ENCODE results near the gene SNX24.
A peak's percentile ranks its signal among the peaks of the same experiment; 100 is the strongest.

Gene SNX24

GRCh38 chr5:123007754-123008153 is 162.3 kb downstream of the SNX24 start:
- TF ChIP-seq CTCF (IDR thresholded peaks at IDR 0.05; ENCODE audit: control extremely low read depth, extremely low read depth, low read depth, missing control alignments) = no peak
- ChIA-PET POLR2A (no interaction called here), CTCF (interaction anchor here (1.0 to 1.5 kb wide), 3 partner anchors 9 to 603 kb away, joined by 3 to 5 read pairs (median 5); no protein-coding TSS in a partner anchor)
- DNase-seq (ENCODE audit: extremely low spot score) = no peak

GRCh38 chr5:123012321-123012720 is 166.9 kb downstream of the SNX24 start:
- CTCF ChIA-PET = interaction anchor here (1.5 kb wide), 1 partner anchor 496 kb away, joined by 4 read pairs; no protein-coding TSS in a partner anchor
- POLR2A ChIA-PET = no interaction called here
- TF ChIP-seq CTCF (IDR thresholded peaks at IDR 0.05; ENCODE audit: control extremely low read depth, extremely low read depth, low read depth, missing control alignments) = no peak
- DNase-seq (ENCODE audit: extremely low spot score) = no peak

GRCh38 chr5:123014689-123015088 is 169.3 kb downstream of the SNX24 start:
- POLR2A ChIA-PET = no interaction called here
- DNase-seq (ENCODE audit: extremely low spot score) = no peak
- TF ChIP-seq CTCF (IDR thresholded peaks at IDR 0.05; ENCODE audit: control extremely low read depth, extremely low read depth, low read depth, missing control alignments) = no peak
- CTCF ChIA-PET = no interaction called here

DNA sequence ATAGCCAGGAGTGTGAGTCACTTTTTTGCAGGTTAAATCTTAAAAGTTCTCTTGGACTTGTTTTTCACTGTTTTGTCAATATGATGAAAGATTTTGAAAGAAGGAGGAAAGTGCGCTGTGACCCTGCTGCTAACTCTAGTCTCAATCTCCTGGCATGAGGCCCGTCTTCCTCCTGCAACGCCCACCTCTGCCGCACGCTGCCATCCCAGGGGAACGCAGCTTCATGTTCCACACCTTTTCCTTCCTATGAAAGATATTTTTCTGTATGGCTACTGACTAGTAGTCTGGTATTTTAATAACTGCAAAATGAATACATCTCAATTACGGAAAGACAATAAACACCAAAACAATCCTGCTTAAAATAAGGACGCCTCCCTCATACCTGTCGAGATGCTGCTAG is 182.8 kb downstream of the SNX24 start:
- POLR2A ChIA-PET = no interaction called here
- no peak for DNase-seq (ENCODE audit: extremely low spot score)
- CTCF ChIA-PET = no interaction called here
- TF ChIP-seq CTCF (IDR thresholded peaks at IDR 0.05; ENCODE audit: control extremely low read depth, extremely low read depth, low read depth, missing control alignments) = no peak

DNA sequence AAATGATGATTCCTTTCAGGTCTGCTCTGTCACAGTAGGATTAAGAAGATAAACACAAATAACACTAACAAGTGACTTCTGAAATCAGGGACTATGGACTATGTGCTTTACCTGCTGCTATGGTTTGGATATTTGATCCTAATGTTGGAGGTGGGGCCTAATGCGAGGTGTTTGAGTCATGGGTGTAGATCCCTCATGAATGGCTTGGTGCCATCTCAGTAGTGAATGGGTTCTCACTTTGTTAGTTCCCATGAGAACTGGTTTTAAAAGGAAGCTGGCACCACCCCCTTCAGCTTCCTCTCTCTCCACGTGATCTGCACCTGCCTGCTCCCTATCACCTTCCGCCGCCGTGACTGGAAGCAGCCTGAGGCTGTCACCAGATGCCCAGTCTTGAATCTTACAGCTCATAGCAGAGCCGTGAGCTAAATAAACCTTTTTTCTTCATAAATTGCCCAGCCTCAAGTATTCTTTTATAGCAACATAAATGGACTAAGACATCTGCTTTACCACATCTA is 187.8 kb downstream of the SNX24 start:
- CTCF ChIA-PET = interaction anchor here (0.6 to 0.9 kb wide), 2 partner anchors 12 to 24 kb away, joined by 3 read pairs; no protein-coding TSS in a partner anchor

DNA sequence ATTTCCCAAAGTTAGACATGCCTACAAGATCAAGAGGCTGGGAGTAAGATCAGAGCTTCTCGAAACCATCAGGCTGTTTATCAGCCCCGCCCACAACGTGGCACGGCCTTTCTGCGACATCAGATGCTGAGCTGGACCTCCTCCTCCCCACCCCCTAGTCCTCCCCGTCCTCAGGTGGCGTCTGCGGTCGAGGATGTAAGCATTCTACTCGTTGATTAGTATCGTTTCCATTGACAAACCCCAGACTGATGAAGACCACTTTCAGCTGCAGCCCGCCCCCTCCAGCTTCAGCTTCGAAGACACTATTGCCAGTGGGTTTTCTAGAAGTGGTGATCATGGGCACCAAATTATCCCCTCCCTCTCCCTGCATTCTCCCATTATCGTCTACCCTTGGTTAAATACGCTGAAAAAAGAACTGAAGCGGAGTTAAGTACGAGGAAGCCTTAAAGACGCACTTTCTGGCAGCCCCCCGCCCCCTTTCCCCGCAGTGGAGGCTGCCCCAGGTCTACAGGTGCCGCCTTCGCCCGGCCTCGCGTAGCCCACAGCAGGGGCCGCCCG is 190.0 kb downstream of the SNX24 start:
- DNase-seq (ENCODE audit: extremely low spot score) = peak; percentile 29
- no peak for TF ChIP-seq CTCF (IDR thresholded peaks at IDR 0.05; ENCODE audit: control extremely low read depth, extremely low read depth, low read depth, missing control alignments)
- ChIA-PET POLR2A (interaction anchor here (0.6 kb wide), 1 partner anchor 48 kb away, joined by 7 read pairs; no protein-coding TSS in a partner anchor), CTCF (no interaction called here)

More for the DNA sequence above, 187.8 kb downstream of the SNX24 start:
- POLR2A ChIA-PET = interaction anchor here (0.6 kb wide), 1 partner anchor 84 kb away, joined by 3 read pairs; no protein-coding TSS in a partner anchor
- no peak for TF ChIP-seq CTCF (IDR thresholded peaks at IDR 0.05; ENCODE audit: control extremely low read depth, extremely low read depth, low read depth, missing control alignments)
- no peak for DNase-seq (ENCODE audit: extremely low spot score)
